ENCODE data around the gene TMEM161B. TPM values are rescaled to one million over a fixed set of nuclear protein-coding genes. Genes with fewer than 3 reads are reported as not detected.

Gene TMEM161B
- total RNA-seq: 17.4 and 17.9 TPM in 2 replicates

GRCh38 chr5:88268385-88269184 lies at the start of gene TMEM161B:
Gene TMEM161B, minus strand, starts transcription at chr5:88268845. Its CDS starts 122 bp downstream, at chr5:88268723.
- TF ChIP-seq CTCF (IDR thresholded peaks at IDR 0.05; ENCODE audit: insufficient read depth, low read length, severe bottlenecking): no peak
- Histone ChIP-seq H3K36me3 (ENCODE audit: control insufficient read depth, insufficient read depth, low read length) (peaks cover 6% of the 10 kb centered on the region), H3K4me3 (ENCODE audit: low read depth, low read length) (peak within 1 kb of the TSS; percentile 61), H3K27me3 (ENCODE audit: control insufficient read depth, insufficient read depth, low read length) (no peaks in the 10 kb centered on the region)
- FAIRE-seq (no peak), DNase-seq (ENCODE audit: low read depth) (peak; percentile 78)

- no peak overlapping the region for H3K4me3 ChIP-seq (ENCODE audit: low read depth, low read length)
- DNase-seq (ENCODE audit: low read depth): no peak
- no peak for FAIRE-seq
Measured at GRCh38 chr5:88304356-88304755, 35.7 kb upstream of the TMEM161B start.

GRCh38 chr5:88298425-88298824 lies 29.8 kb upstream of the TMEM161B start:
- Histone ChIP-seq H3K36me3 (ENCODE audit: control insufficient read depth, insufficient read depth, low read length) (no peaks in the 10 kb centered on the region), H3K4me3 (ENCODE audit: low read depth, low read length) (no peak overlapping the region), H3K27me3 (ENCODE audit: control insufficient read depth, insufficient read depth, low read length) (no peaks in the 10 kb centered on the region)
- FAIRE-seq: no peak
- no peak for TF ChIP-seq CTCF (IDR thresholded peaks at IDR 0.05; ENCODE audit: insufficient read depth, low read length, severe bottlenecking)
- peak; percentile 61 for DNase-seq (ENCODE audit: low read depth)

More at GRCh38 chr5:88304356-88304755, 35.7 kb upstream of the TMEM161B start:
- no peaks in the 10 kb centered on the region for H3K36me3 ChIP-seq (ENCODE audit: control insufficient read depth, insufficient read depth, low read length)
- no peaks in the 10 kb centered on the region for H3K27me3 ChIP-seq (ENCODE audit: control insufficient read depth, insufficient read depth, low read length)
- TF ChIP-seq CTCF (IDR thresholded peaks at IDR 0.05; ENCODE audit: insufficient read depth, low read length, severe bottlenecking): no peak

GRCh38 chr5:88290801-88291200 lies 22.2 kb upstream of the TMEM161B start:
- DNase-seq (ENCODE audit: low read depth) (no peak), FAIRE-seq (no peak)
- H3K27me3 ChIP-seq (ENCODE audit: control insufficient read depth, insufficient read depth, low read length): no peaks in the 10 kb centered on the region
- no peak for TF ChIP-seq CTCF (IDR thresholded peaks at IDR 0.05; ENCODE audit: insufficient read depth, low read length, severe bottlenecking)
- peaks cover 2% of the 10 kb centered on the region for H3K36me3 ChIP-seq (ENCODE audit: control insufficient read depth, insufficient read depth, low read length)
- no peak overlapping the region for H3K4me3 ChIP-seq (ENCODE audit: low read depth, low read length)

GRCh38 chr5:88288528-88289197 lies 20.0 kb upstream of the TMEM161B start:
- FAIRE-seq (no peak), DNase-seq (ENCODE audit: low read depth) (no peak)
- Histone ChIP-seq H3K4me3 (ENCODE audit: low read depth, low read length) (no peak overlapping the region), H3K36me3 (ENCODE audit: control insufficient read depth, insufficient read depth, low read length) (peaks cover 2% of the 10 kb centered on the region), H3K27me3 (ENCODE audit: control insufficient read depth, insufficient read depth, low read length) (no peaks in the 10 kb centered on the region)
- no peak for TF ChIP-seq CTCF (IDR thresholded peaks at IDR 0.05; ENCODE audit: insufficient read depth, low read length, severe bottlenecking)
